GM19372 (cell line): Measurements from ENCODE around the gene HNRNPA2B1.
A peak's percentile ranks its signal among the peaks of the same experiment; 100 is the strongest.

ENCODE experiments used
- ATAC-seq: cut with Tn5 transposase; IDR thresholded peaks from one replicate; pipeline ENCODE4 v1.9.1; 2021; ENCODE audit warnings: mild to moderate bottlenecking, low read depth, moderate library complexity; ENCODE audit not compliant: unreplicated experiment

HNRNPA2B1 gene

GRCh38 chr7:26200444-26201246 lies at the start of gene HNRNPA2B1:
TSS of gene HNRNPA2B1 (minus strand) at chr7:26200746. CDS start at chr7:26200577, 169 bp downstream.
- peak; percentile 63 for ATAC-seq

- ATAC-seq = no peak
Measured at GRCh38 chr7:26250239-26250638, 49.7 kb upstream of the HNRNPA2B1 start.

- ATAC-seq = no peak
Measured at GRCh38 chr7:26245150-26245549, 44.6 kb upstream of the HNRNPA2B1 start.

GRCh38 chr7:26238032-26238431 lies 37.5 kb upstream of the HNRNPA2B1 start:
- ATAC-seq = no peak

- no peak for ATAC-seq
Measured at GRCh38 chr7:26237035-26237807, 36.7 kb upstream of the HNRNPA2B1 start.

- no peak for ATAC-seq
Measured at GRCh38 chr7:26233902-26234511, 33.5 kb upstream of the HNRNPA2B1 start.

- ATAC-seq = no peak
Measured at GRCh38 chr7:26227987-26228386, 27.4 kb upstream of the HNRNPA2B1 start.

- no peak for ATAC-seq
Measured at GRCh38 chr7:26224359-26224758, 23.8 kb upstream of the HNRNPA2B1 start.

- ATAC-seq = no peak
Measured at GRCh38 chr7:26216049-26216448, 15.5 kb upstream of the HNRNPA2B1 start.

GRCh38 chr7:26213807-26214515 lies 13.4 kb upstream of the HNRNPA2B1 start:
- no peak for ATAC-seq

- no peak for ATAC-seq
Measured at GRCh38 chr7:26212921-26213718, 12.6 kb upstream of the HNRNPA2B1 start.

GRCh38 chr7:26208040-26208439 lies 7.5 kb upstream of the HNRNPA2B1 start:
- no peak for ATAC-seq

GRCh38 chr7:26203016-26203415 lies 2.5 kb upstream of the HNRNPA2B1 start:
- no peak for ATAC-seq

GRCh38 chr7:26202019-26202990 lies 1.8 kb upstream of the HNRNPA2B1 start:
- peak; percentile 0 for ATAC-seq

GRCh38 chr7:26201247-26202018 lies 887 bp upstream of the HNRNPA2B1 start, which contains the start of gene CBX3:
TSS of gene CBX3 (plus strand) at chr7:26201745. CDS start at chr7:26202999, 1,254 bp downstream.
- peak; percentile 41 for ATAC-seq

GRCh38 chr7:26200038-26200443 lies 505 bp downstream of the HNRNPA2B1 start:
- no peak for ATAC-seq

- no peak for ATAC-seq
Measured at GRCh38 chr7:26199301-26200037, 1.1 kb downstream of the HNRNPA2B1 start.
